Activated CD8-positive, alpha-beta memory T cell treated with anti-CD3 and anti-CD28 coated beads, Interleukin-2, amount 50 U/mL, for 24 hours (primary cell): ENCODE results near the gene RNF224.

ENCODE experiments used
- DNase-seq: peaks from one replicate; pipeline ENCODE4 v3.0.0-alpha.2; 2020; ENCODE audit errors: extremely low read depth

RNF224 gene

GRCh38 chr9:137227054-137227852, at the start of gene RNF224:
RNF224 (plus strand) TSS chr9:137227502; CDS start chr9:137228336, 834 bp downstream.
- peak; percentile 63 for DNase-seq

GRCh38 chr9:137178201-137178938, 48.9 kb upstream of the RNF224 start:
- no peak for DNase-seq

- no peak for DNase-seq
These were observed 48.2 kb upstream of the RNF224 start for GRCh38 chr9:137178939-137179630.

GRCh38 chr9:137179761-137180160, 47.5 kb upstream of the RNF224 start:
- DNase-seq = no peak

- no peak for DNase-seq
These were observed 46.8 kb upstream of the RNF224 start for GRCh38 chr9:137180491-137180890.

- no peak for DNase-seq
These were observed 45.6 kb upstream of the RNF224 start for GRCh38 chr9:137181680-137182079.

- DNase-seq = no peak
These were observed 44.5 kb upstream of the RNF224 start for GRCh38 chr9:137182836-137183235.

GRCh38 chr9:137183980-137184595, 43.2 kb upstream of the RNF224 start:
- no peak for DNase-seq

GRCh38 chr9:137184881-137185660, 42.2 kb upstream of the RNF224 start:
- no peak for DNase-seq

- DNase-seq = no peak
These were observed 41.4 kb upstream of the RNF224 start for GRCh38 chr9:137185921-137186320.

GRCh38 chr9:137186385-137186784, 40.9 kb upstream of the RNF224 start:
- no peak for DNase-seq

GRCh38 chr9:137187386-137187785, 39.9 kb upstream of the RNF224 start:
- DNase-seq = no peak

GRCh38 chr9:137188086-137188489, 39.2 kb upstream of the RNF224 start:
- no peak for DNase-seq

- DNase-seq = peak; percentile 82
These were observed 38.6 kb upstream of the RNF224 start, which contains the start of the genes ANAPC2 and SSNA1 for GRCh38 chr9:137188490-137189296. ANAPC2 (minus strand) TSS chr9:137188560; CDS start chr9:137188532, 28 bp downstream. SSNA1 (plus strand) TSS chr9:137188676; CDS start chr9:137188727, 51 bp downstream.

GRCh38 chr9:137189297-137190295, 37.7 kb upstream of the RNF224 start:
- DNase-seq = no peak

GRCh38 chr9:137190315-137190856, 36.9 kb upstream of the RNF224 start:
- no peak for DNase-seq

GRCh38 chr9:137191245-137191644, 36.1 kb upstream of the RNF224 start:
- no peak for DNase-seq

GRCh38 chr9:137191691-137192447, 35.4 kb upstream of the RNF224 start:
- DNase-seq = no peak
